Measurements from ENCODE around the gene CARD14. TPM values are rescaled to one million over a fixed set of nuclear protein-coding genes. Genes with fewer than 3 reads are reported as not detected.

CARD14 gene
- total RNA-seq, 1 donor from 2014 or later: not detected

GRCh38 chr17:80219013-80219762 lies 49.4 kb downstream of the CARD14 start:
- peak; percentile 49 for ATAC-seq (ENCODE audit: poor library complexity)
- DNase-seq: peak; percentile 80
- intact Hi-C loops (cut with DNase I): no loop called here

GRCh38 chr17:80219763-80220053 lies 49.9 kb downstream of the CARD14 start:
- no peak for ATAC-seq (ENCODE audit: poor library complexity)
- intact Hi-C loops (cut with DNase I): no loop called here

GRCh38 chr17:80220054-80220735 lies 50.4 kb downstream of the CARD14 start, which contains the start of the genes SGSH and SLC26A11:
SGSH (minus strand) TSS chr17:80220333; CDS start chr17:80220313, 20 bp downstream.
SLC26A11 (plus strand) TSS chr17:80220427; CDS start chr17:80221561, 1,134 bp downstream.
- intact Hi-C loops (cut with DNase I): no loop called here
- ATAC-seq (ENCODE audit: poor library complexity): peak; percentile 96
- DNase-seq: peak; percentile 90

More at GRCh38 chr17:80219763-80220053, 49.9 kb downstream of the CARD14 start:
- DNase-seq: no peak

- no peak for DNase-seq
- intact Hi-C loops (cut with DNase I): no loop called here
- peak; percentile 34 for ATAC-seq (ENCODE audit: poor library complexity)
Observed at GRCh38 chr17:80220736-80221215, 50.9 kb downstream of the CARD14 start.

GRCh38 chr17:80221351-80222105 lies 51.7 kb downstream of the CARD14 start:
- intact Hi-C loops (cut with DNase I): no loop called here
- ATAC-seq (ENCODE audit: poor library complexity) (no peak), DNase-seq (no peak)

- intact Hi-C loops (cut with DNase I): no loop called here
Observed at GRCh38 chr17:80222376-80223141, 52.7 kb downstream of the CARD14 start.

GRCh38 chr17:80223142-80223815 lies 53.4 kb downstream of the CARD14 start:
- ATAC-seq (ENCODE audit: poor library complexity): no peak
- intact Hi-C loops (cut with DNase I): no loop called here
- DNase-seq: peak; percentile 30

More at GRCh38 chr17:80222376-80223141, 52.7 kb downstream of the CARD14 start:
- DNase-seq (peak; percentile 24), ATAC-seq (ENCODE audit: poor library complexity) (no peak)

- intact Hi-C loops (cut with DNase I): no loop called here
- no peak for ATAC-seq (ENCODE audit: poor library complexity)
- DNase-seq: peak; percentile 8
Observed at GRCh38 chr17:80223838-80224497, 54.1 kb downstream of the CARD14 start.

- intact Hi-C loops (cut with DNase I): no loop called here
- ATAC-seq (ENCODE audit: poor library complexity) (no peak), DNase-seq (peak; percentile 19)
Observed at GRCh38 chr17:80224683-80225082, 54.9 kb downstream of the CARD14 start.

- no peak for ATAC-seq (ENCODE audit: poor library complexity)
- no peak for DNase-seq
- intact Hi-C loops (cut with DNase I): no loop called here
Observed at GRCh38 chr17:80225230-80225629, 55.4 kb downstream of the CARD14 start.

GRCh38 chr17:80227156-80227555 lies 57.3 kb downstream of the CARD14 start:
- ATAC-seq (ENCODE audit: poor library complexity): no peak
- peak; percentile 3 for DNase-seq
- intact Hi-C loops (cut with DNase I): no loop called here

- DNase-seq: peak; percentile 42
- ATAC-seq (ENCODE audit: poor library complexity): no peak
- intact Hi-C loops (cut with DNase I): no loop called here
Observed at GRCh38 chr17:80227666-80228065, 57.8 kb downstream of the CARD14 start.

- DNase-seq (peak; percentile 29), ATAC-seq (ENCODE audit: poor library complexity) (no peak)
- intact Hi-C loops (cut with DNase I): no loop called here
Observed at GRCh38 chr17:80228477-80228876, 58.6 kb downstream of the CARD14 start.

GRCh38 chr17:80229011-80229410 lies 59.2 kb downstream of the CARD14 start:
- intact Hi-C loops (cut with DNase I): no loop called here
- ATAC-seq (ENCODE audit: poor library complexity): no peak

GRCh38 chr17:80232438-80232837 lies 62.6 kb downstream of the CARD14 start:
- no peak for ATAC-seq (ENCODE audit: poor library complexity)
- intact Hi-C loops (cut with DNase I): no loop called here

More at GRCh38 chr17:80229011-80229410, 59.2 kb downstream of the CARD14 start:
- DNase-seq: no peak

GRCh38 chr17:80233202-80233601 lies 63.4 kb downstream of the CARD14 start:
- no peak for DNase-seq

More at GRCh38 chr17:80232438-80232837, 62.6 kb downstream of the CARD14 start:
- no peak for DNase-seq

GRCh38 chr17:80236911-80237310 lies 67.1 kb downstream of the CARD14 start:
- no peak for DNase-seq
- no peak for ATAC-seq (ENCODE audit: poor library complexity)
- intact Hi-C loops (cut with DNase I): no loop called here

More at GRCh38 chr17:80233202-80233601, 63.4 kb downstream of the CARD14 start:
- intact Hi-C loops (cut with DNase I): no loop called here
- ATAC-seq (ENCODE audit: poor library complexity): no peak

All from Right ventricle myocardium superior (tissue), 1 donor.